Activated CD4-positive, alpha-beta T cell treated with anti-CD3 and anti-CD28 coated beads, Interleukin-2, amount 10 ng/mL, durations not matched to agents 7 days and 5 days (primary cell): ENCODE data around the gene TSACC. TPM values are rescaled to one million over a fixed set of nuclear protein-coding genes. Genes with fewer than 3 reads are reported as not detected.
"Not testable (repeated sequence)": the region's sequence is repeated elsewhere in the genome, so short reads cannot be mapped to it uniquely, and the experiment has no call there.

Experiments used
- CTCF ChIA-PET: fragments of 350-600 bp; sonication (Branson Sonifier 250); formaldehyde crosslinking; loops from one replicate; lab custom pipeline; 2021; ENCODE audit warnings: antibody characterized with exemption; lab: Charles Lee
- POLR2A ChIA-PET: fragments of 350-600 bp; sonication (Branson Sonifier 250); formaldehyde crosslinking; loops from one replicate; lab custom pipeline; 2021; ENCODE audit warnings: antibody characterized with exemption; lab: Charles Lee
- DNase-seq: peaks from one replicate; pipeline ENCODE4 v3.0.0-alpha.2; 2020
- H3K27ac Mint-ChIP-seq: one replicate; pipeline ENCODE4 v1.8.0; 2021; ENCODE audit warnings: mild to moderate bottlenecking, moderate library complexity, mixed read lengths
- H3K27me3 Mint-ChIP-seq: one replicate; pipeline ENCODE4 v1.8.0; 2021; ENCODE audit warnings: mixed read lengths
- H3K36me3 Mint-ChIP-seq: one replicate; pipeline ENCODE4 v1.8.0; 2021; ENCODE audit warnings: low read depth, mixed read lengths
- H3K4me1 Mint-ChIP-seq: one replicate; pipeline ENCODE4 v1.8.0; 2021; ENCODE audit warnings: mixed read lengths
- H3K4me3 Mint-ChIP-seq: one replicate; pipeline ENCODE4 v1.8.0; 2021; ENCODE audit warnings: mild to moderate bottlenecking, moderate library complexity, mixed read lengths
- H3K9me3 Mint-ChIP-seq: one replicate; pipeline ENCODE4 v1.8.0; 2021; ENCODE audit warnings: mixed read lengths
- total RNA-seq, 2 experiments: library from RNA; stranded (reverse); gene quantifications; one replicate each; pipeline ENCODE4 v1.2.3, GENCODE V29; 2021

TSACC gene
- total RNA-seq, 2 experiments from 2014 or later: 0.50 to 0.89 TPM

- POLR2A ChIA-PET: no interaction called here
Observed at GRCh38 chr1:156316909-156317308, 21.4 kb upstream of the TSACC start.

GRCh38 chr1:156319664-156320063 lies 18.7 kb upstream of the TSACC start:
- H3K4me1 Mint-ChIP-seq: no peaks in the 10 kb centered on the region
- no peak overlapping the region for H3K27ac Mint-ChIP-seq
- H3K4me3 Mint-ChIP-seq: no peak overlapping the region
- CTCF ChIA-PET: interaction anchor here (0.6 to 1.9 kb wide), 16 partner anchors 9 to 190 kb away, joined by 3 to 8 read pairs (median 4); partner anchors contain the start of gene CCT3
- H3K27me3 Mint-ChIP-seq: no peaks in the 10 kb centered on the region
- peak; percentile 43 for DNase-seq
- POLR2A ChIA-PET: no interaction called here
- no peaks in the 10 kb centered on the region for H3K9me3 Mint-ChIP-seq
- H3K36me3 Mint-ChIP-seq: peaks cover 43% of the 10 kb centered on the region

More at GRCh38 chr1:156316909-156317308, 21.4 kb upstream of the TSACC start:
- Mint-ChIP-seq H3K9me3 (no peaks in the 10 kb centered on the region), H3K4me1 (no peaks in the 10 kb centered on the region), H3K27me3 (no peaks in the 10 kb centered on the region), H3K27ac (no peak overlapping the region), H3K4me3 (no peak overlapping the region), H3K36me3 (peaks cover 48% of the 10 kb centered on the region)
- CTCF ChIA-PET: interaction anchor here (0.5 to 1.0 kb wide), 4 partner anchors 10 to 33 kb away, joined by 3 to 4 read pairs (median 3); no protein-coding TSS in a partner anchor
- no peak for DNase-seq

- Mint-ChIP-seq H3K4me3 (no peak overlapping the region), H3K9me3 (no peaks in the 10 kb centered on the region), H3K27me3 (no peaks in the 10 kb centered on the region), H3K27ac (no peak overlapping the region), H3K4me1 (no peaks in the 10 kb centered on the region), H3K36me3 (peaks cover 49% of the 10 kb centered on the region)
- ChIA-PET POLR2A (no interaction called here), CTCF (no interaction called here)
- DNase-seq: no peak
Observed at GRCh38 chr1:156320560-156320959, 17.8 kb upstream of the TSACC start.

DNA sequence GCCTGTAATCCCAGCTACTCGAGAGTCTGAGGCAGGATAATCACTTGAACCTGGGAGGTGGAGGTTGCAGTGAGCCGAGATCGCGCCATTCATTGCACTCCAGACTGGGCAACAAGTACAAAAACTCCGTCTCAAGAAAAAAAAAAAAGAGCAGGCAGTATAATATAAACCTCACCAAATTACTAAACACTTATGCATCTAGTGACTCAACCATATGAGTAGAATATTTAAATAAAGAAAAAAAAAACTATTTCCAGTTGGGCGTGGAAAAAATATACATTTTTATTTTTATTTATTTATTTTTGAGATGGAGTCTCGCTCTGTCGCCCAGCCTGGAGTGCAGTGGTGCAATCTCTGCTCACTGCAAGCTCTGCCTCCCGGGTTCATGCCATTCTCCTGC lies 15.1 kb upstream of the TSACC start:
- H3K9me3 Mint-ChIP-seq, H3K27ac Mint-ChIP-seq, H3K4me3 Mint-ChIP-seq, POLR2A ChIA-PET, H3K27me3 Mint-ChIP-seq, H3K4me1 Mint-ChIP-seq, DNase-seq: not testable (repeated sequence)
- H3K36me3 Mint-ChIP-seq: peaks cover 36% of the 10 kb centered on the region
- CTCF ChIA-PET: interaction anchor here (0.6 to 1.2 kb wide), 3 partner anchors 10 to 98 kb away, joined by 3 to 6 read pairs (median 3); no protein-coding TSS in a partner anchor

DNA sequence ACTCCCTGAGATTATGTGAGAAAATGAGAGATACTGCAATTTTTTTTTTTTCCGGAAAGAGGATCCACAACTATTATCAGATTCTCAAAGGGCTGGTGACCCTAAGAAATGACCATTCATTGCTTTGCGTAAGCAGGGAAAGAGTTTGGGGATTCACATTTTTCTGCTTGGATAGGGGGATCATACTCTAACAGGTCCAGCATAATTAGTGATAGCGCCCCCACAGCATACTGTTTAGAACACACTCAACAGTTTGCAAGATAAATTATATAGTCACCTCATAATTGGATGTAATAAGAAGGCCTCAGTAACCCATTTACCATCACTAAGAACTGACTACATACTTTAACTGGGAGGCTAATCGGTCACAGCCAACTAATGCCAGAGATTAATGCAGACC lies 2.1 kb upstream of the TSACC start:
- Mint-ChIP-seq H3K9me3 (no peaks in the 10 kb centered on the region), H3K36me3 (peaks cover 47% of the 10 kb centered on the region), H3K4me1 (peaks cover 30% of the 10 kb centered on the region), H3K4me3 (peak overlapping the region; percentile 96), H3K27me3 (no peaks in the 10 kb centered on the region), H3K27ac (peak overlapping the region; percentile 92)
- DNase-seq: no peak
- ChIA-PET POLR2A (no interaction called here), CTCF (interaction anchor here (0.6 to 0.8 kb wide), 5 partner anchors 94 to 747 kb away, joined by 3 to 4 read pairs (median 4); partner anchors contain the start of gene BGLAP)

GRCh38 chr1:156337052-156337887 lies 1.1 kb upstream of the TSACC start:
- Mint-ChIP-seq H3K27ac (peak overlapping the region; percentile 92), H3K4me3 (peak overlapping the region; percentile 96), H3K4me1 (peaks cover 30% of the 10 kb centered on the region), H3K36me3 (peaks cover 43% of the 10 kb centered on the region), H3K27me3 (no peaks in the 10 kb centered on the region), H3K9me3 (no peaks in the 10 kb centered on the region)
- CTCF ChIA-PET: interaction anchor here (0.6 to 1.1 kb wide), 5 partner anchors 17 to 1308 kb away, joined by 3 to 5 read pairs (median 3); partner anchors contain the start of gene SMG5
- DNase-seq: no peak
- POLR2A ChIA-PET: no interaction called here

GRCh38 chr1:156337888-156338179 lies 492 bp upstream of the TSACC start:
- no peak for DNase-seq
- POLR2A ChIA-PET: no interaction called here
- Mint-ChIP-seq H3K4me1 (peaks cover 30% of the 10 kb centered on the region), H3K36me3 (peaks cover 40% of the 10 kb centered on the region), H3K27ac (peak overlapping the region; percentile 92), H3K9me3 (no peaks in the 10 kb centered on the region), H3K27me3 (no peaks in the 10 kb centered on the region), H3K4me3 (peak overlapping the region; percentile 96)
- CTCF ChIA-PET: interaction anchor here (0.6 to 1.1 kb wide), 5 partner anchors 18 to 110 kb away, joined by 3 to 5 read pairs (median 3); partner anchors contain the start of gene SMG5

DNA sequence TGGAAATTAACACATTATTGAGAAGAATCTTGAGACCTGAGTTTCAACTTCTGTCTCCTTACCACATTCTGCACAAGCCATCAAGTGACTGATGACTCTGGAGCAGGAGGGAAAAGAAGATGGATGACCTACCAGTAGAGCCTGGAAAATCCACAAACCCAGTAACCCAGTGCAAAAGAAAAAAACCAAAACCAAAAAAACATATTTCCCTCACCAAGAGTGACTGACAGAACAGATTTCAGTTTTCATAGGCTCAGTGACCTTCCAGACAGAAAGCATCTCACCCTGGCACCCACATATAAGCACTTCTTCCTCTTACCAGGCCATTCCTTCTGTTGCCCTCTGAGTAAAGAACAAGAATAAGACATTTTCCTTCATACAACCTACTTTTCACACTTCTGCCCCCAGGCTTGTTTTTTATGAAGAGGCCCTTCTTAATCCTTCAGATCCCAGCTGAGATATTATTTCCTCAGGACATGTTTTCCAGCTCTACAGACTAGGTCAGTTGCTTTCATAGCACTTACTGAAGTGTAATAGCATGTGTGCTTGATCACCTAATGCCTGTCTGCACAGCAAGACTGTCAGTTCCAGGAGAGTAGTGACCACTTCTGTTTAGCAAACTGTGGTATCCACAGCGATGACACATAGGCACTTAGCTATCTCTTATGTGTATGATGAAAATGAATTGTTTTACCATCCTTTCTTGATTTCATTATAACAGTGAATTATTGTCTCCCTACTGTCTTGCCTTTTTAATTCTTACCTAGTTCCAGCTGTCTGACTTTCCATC lies 4.0 kb downstream of the TSACC start:
- DNase-seq: no peak
- ChIA-PET POLR2A (no interaction called here), CTCF (interaction anchor here (0.8 to 0.9 kb wide), 2 partner anchors 43 to 276 kb away, joined by 3 read pairs; no protein-coding TSS in a partner anchor)
- Mint-ChIP-seq H3K27me3 (peaks cover 13% of the 10 kb centered on the region), H3K9me3 (no peaks in the 10 kb centered on the region), H3K4me3 (no peak overlapping the region), H3K27ac (no peak overlapping the region), H3K4me1 (peaks cover 7% of the 10 kb centered on the region), H3K36me3 (peaks cover 3% of the 10 kb centered on the region)

DNA sequence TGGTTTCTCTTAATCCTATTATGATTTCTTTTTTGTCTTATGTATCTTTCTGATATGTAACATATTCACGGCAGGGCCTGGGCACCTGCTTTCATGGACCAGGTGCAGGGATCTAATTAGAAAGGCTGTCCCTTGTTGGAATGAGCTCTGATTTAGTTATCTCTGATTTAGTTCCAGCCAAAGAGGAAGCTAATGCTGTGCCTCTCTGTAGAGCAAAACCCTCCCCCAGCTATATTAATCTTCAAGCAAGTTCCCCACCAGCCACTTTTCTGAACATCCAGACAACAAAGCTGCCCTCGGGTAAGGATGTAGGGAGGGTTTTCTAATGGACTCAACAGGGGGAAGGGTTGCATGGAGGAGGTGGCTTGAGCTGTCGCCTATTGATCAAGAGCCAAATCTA lies 6.1 kb downstream of the TSACC start:
- peaks cover 20% of the 10 kb centered on the region for H3K27me3 Mint-ChIP-seq
- ChIA-PET CTCF (interaction anchor here (0.7 to 1.3 kb wide), 4 partner anchors 12 to 102 kb away, joined by 3 to 5 read pairs (median 4); no protein-coding TSS in a partner anchor), POLR2A (no interaction called here)
- H3K27ac Mint-ChIP-seq: no peak overlapping the region
- peaks cover under 1% of the 10 kb centered on the region for H3K4me1 Mint-ChIP-seq
- H3K9me3 Mint-ChIP-seq: no peaks in the 10 kb centered on the region
- no peak overlapping the region for H3K4me3 Mint-ChIP-seq
- no peaks in the 10 kb centered on the region for H3K36me3 Mint-ChIP-seq
- DNase-seq: no peak

GRCh38 chr1:156346035-156346434 lies 7.7 kb downstream of the TSACC start:
- peaks cover 22% of the 10 kb centered on the region for H3K27me3 Mint-ChIP-seq
- H3K4me1 Mint-ChIP-seq, DNase-seq, H3K27ac Mint-ChIP-seq, H3K9me3 Mint-ChIP-seq, H3K4me3 Mint-ChIP-seq, H3K36me3 Mint-ChIP-seq: not testable (repeated sequence)
- ChIA-PET CTCF (interaction anchor here (0.6 to 1.1 kb wide), 2 partner anchors 39 to 318 kb away, joined by 3 to 4 read pairs; no protein-coding TSS in a partner anchor), POLR2A (interaction anchor here (0.6 kb wide), 1 partner anchor 1813 kb away, joined by 3 read pairs; no protein-coding TSS in a partner anchor)

DNA sequence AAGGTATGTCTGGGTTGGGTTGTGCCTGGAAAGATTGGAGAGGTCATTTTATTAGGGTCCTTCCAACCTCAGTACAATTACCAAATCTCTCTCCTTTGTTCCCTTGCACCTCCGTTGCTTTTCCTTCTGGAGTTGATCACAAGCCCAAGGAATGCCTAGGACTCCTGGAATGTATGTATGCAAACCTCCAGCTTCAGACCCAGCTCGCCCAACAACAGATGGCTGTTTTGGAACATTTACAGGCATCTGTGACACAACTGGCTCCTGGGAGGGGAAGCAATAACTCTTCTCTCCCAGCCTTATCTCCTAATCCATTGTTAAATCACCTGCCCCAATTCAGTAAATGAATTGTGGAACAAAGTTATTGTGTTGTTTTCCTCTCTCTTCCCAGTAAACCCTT lies 8.3 kb downstream of the TSACC start:
- Mint-ChIP-seq H3K4me1 (peaks cover 5% of the 10 kb centered on the region), H3K36me3 (no peaks in the 10 kb centered on the region), H3K4me3 (no peak overlapping the region), H3K27ac (no peak overlapping the region), H3K9me3 (no peaks in the 10 kb centered on the region), H3K27me3 (peaks cover 25% of the 10 kb centered on the region)
- no peak for DNase-seq
- ChIA-PET CTCF (interaction anchor here (1.1 kb wide), 1 partner anchor 39 kb away, joined by 3 read pairs; no protein-coding TSS in a partner anchor), POLR2A (interaction anchor here (0.6 kb wide), 1 partner anchor 1813 kb away, joined by 3 read pairs; no protein-coding TSS in a partner anchor)

GRCh38 chr1:156347331-156347730 lies 9.0 kb downstream of the TSACC start:
- peaks cover 5% of the 10 kb centered on the region for H3K4me1 Mint-ChIP-seq
- no peak overlapping the region for H3K4me3 Mint-ChIP-seq
- H3K27ac Mint-ChIP-seq: no peak overlapping the region
- CTCF ChIA-PET: interaction anchor here (0.8 to 1.6 kb wide), 2 partner anchors 24 to 38 kb away, joined by 3 to 4 read pairs; no protein-coding TSS in a partner anchor
- no peaks in the 10 kb centered on the region for H3K36me3 Mint-ChIP-seq
- H3K9me3 Mint-ChIP-seq: no peaks in the 10 kb centered on the region
- peaks cover 25% of the 10 kb centered on the region for H3K27me3 Mint-ChIP-seq
- POLR2A ChIA-PET: no interaction called here
- DNase-seq: no peak
